ENCODE results near the gene FUBP3.

DNA sequence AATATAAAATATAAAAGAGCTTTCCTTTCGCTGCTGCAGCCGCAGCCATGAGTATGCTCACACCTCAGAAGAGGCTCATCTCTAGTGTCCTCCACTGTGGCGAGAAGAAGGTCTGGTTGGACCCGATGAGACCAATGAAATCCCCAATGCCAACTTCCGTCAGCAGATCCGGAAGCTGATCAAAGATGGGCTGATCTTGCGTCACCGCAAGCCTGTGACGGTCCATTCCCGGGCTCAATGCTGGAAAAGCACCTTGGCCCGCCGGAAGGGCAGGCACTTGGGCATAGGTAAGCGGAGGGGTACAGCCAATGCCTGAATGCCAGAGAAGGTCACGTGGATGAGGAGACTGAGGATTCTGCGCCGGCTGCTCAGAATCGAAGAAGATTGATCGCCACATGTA, 72.4 kb downstream of the FUBP3 start:
- TF ChIP-seq, protein P1, sequence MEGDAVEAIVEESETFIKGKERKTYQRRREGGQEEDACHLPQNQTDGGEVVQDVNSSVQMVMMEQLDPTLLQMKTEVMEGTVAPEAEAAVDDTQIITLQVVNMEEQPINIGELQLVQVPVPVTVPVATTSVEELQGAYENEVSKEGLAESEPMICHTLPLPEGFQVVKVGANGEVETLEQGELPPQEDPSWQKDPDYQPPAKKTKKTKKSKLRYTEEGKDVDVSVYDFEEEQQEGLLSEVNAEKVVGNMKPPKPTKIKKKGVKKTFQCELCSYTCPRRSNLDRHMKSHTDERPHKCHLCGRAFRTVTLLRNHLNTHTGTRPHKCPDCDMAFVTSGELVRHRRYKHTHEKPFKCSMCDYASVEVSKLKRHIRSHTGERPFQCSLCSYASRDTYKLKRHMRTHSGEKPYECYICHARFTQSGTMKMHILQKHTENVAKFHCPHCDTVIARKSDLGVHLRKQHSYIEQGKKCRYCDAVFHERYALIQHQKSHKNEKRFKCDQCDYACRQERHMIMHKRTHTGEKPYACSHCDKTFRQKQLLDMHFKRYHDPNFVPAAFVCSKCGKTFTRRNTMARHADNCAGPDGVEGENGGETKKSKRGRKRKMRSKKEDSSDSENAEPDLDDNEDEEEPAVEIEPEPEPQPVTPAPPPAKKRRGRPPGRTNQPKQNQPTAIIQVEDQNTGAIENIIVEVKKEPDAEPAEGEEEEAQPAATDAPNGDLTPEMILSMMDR (IDR thresholded peaks at IDR 0.05), result no peak
- TF ChIP-seq POLR2A (IDR thresholded peaks at IDR 0.05) (no peak), EP300 (IDR thresholded peaks at IDR 0.05) (no peak)

Measured in tibial nerve (tissue), 4 donors.